Lung (tissue), 12 donors: ENCODE measurements around the gene YWHAB. TPM values are rescaled to one million over a fixed set of nuclear protein-coding genes. Genes with fewer than 3 reads are reported as not detected.

Experiments used
- ATAC-seq: fragments of 200-7000 bp; cut with Tn5 transposase; one replicate; pipeline ENCODE4 v1.9.1; 2020; ENCODE audit warnings: moderate number of reproducible peaks; ENCODE audit not compliant: insufficient read depth, low FRiP score
- DNase-seq, 3 donors: peaks; one replicate each; pipeline ENCODE4 v3.0.0-alpha.2; 2013 to 2017
- H3K27ac ChIP-seq, 2 donors: one replicate each; pipeline ENCODE4 v1.5.1; 2013; ENCODE audit warnings: mild to moderate bottlenecking in 2 of 2, moderate library complexity in 2 of 2, control low read depth in 1 of 2, inconsistent platforms in 1 of 2, low read depth in 1 of 2, low read length in 1 of 2
- H3K27me3 ChIP-seq, 3 donors: one replicate each; pipeline ENCODE4 v1.5.1; 2013; ENCODE audit warnings: low read length in 2 of 3; ENCODE audit not compliant: control insufficient read depth in 3 of 3, insufficient read depth in 3 of 3
- H3K36me3 ChIP-seq, 4 donors: one replicate each; pipeline ENCODE4 v1.5.1; 2013; ENCODE audit warnings: low read length in 4 of 4, mild to moderate bottlenecking in 1 of 4, moderate library complexity in 1 of 4; ENCODE audit not compliant: control insufficient read depth in 4 of 4, insufficient read depth in 4 of 4
- H3K4me1 ChIP-seq, 5 donors: one replicate each; pipeline ENCODE4 v1.5.1; 2013; ENCODE audit warnings: low read length in 5 of 5, mild to moderate bottlenecking in 2 of 5, moderate library complexity in 1 of 5; ENCODE audit not compliant: control insufficient read depth in 5 of 5, insufficient read depth in 5 of 5
- H3K4me3 ChIP-seq: one replicate; pipeline ENCODE4 v1.5.1; 2013; ENCODE audit warnings: mild to moderate bottlenecking, control low read depth, moderate library complexity
- H3K9ac ChIP-seq, 2 donors: one replicate each; pipeline ENCODE4 v1.5.1; 2013; ENCODE audit warnings: low read length in 2 of 2, control low read depth in 1 of 2; ENCODE audit not compliant: insufficient read depth in 1 of 2
- H3K9me3 ChIP-seq, 4 donors: one replicate each; pipeline ENCODE4 v1.5.1; 2013; ENCODE audit warnings: low read length in 3 of 4, mild to moderate bottlenecking in 1 of 4, moderate library complexity in 1 of 4; ENCODE audit not compliant: control insufficient read depth in 4 of 4, insufficient read depth in 3 of 4
- CTCF ChIP-seq: IDR thresholded peaks from 2 replicates; pipeline ENCODE4 v1.5.1; 2012; ENCODE audit warnings: mild to moderate bottlenecking; ENCODE audit errors: control extremely low read depth, extremely low read depth
- WGBS, 2 donors: extraction: QIAGEN DNeasy Blood & Tissue Kit; methylation state at CpG; one replicate each; pipeline ENCODE4 v1.1.7; 2013; 5-methylcytosine and 5-hydroxymethylcytosine counted together
- polyA plus RNA-seq, 2 donors: library from polyadenylated mRNA; stranded (reverse); fragments of 200-250 nt; gene quantifications; one replicate each; pipeline ENCODE4 v1.2.1, GENCODE V29; 2013
- total RNA-seq, 2 donors: library from RNA; depleted of rRNA in 1 of 2; stranded (reverse); fragments of >200 nt in 1 of 2; gene quantifications; one replicate each; pipeline ENCODE4 v1.2.1, GENCODE V29; 2014 to 2021
- donor health status: control.
- donor health status: control.
- donor health status: Bipolar disorder and iron deficiency.
- donor health status: healthy.
- donor health status: DM: yes; HTN: yes; CAD: no.

The YWHAB gene
- total and polyA plus RNA-seq, 4 donors: 69.0 to 186 (median 125) TPM

DNA sequence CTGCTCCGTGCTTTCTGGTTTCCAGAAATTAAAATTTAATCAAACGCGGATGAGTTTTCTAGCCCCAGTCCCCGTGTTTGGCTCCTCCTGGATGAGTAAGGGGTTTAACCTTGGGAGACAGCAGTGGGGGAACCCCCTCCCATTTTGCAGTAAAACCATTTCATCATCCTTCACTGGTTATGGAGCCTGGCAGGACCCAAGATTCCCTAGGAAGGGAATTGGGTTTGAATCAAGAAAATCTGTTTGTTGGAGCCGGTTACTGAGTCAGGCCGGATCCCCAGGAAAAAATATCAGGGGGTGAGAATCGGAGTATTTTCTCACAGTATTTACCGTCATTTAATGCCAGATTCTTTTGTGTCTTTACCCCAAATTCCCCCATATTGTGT lies 754 bp downstream of the YWHAB start:
- no peaks in the 10 kb centered on the region for H3K27me3 ChIP-seq
- DNase-seq (no peak), ATAC-seq (no peak)
- peak overlapping the region; percentile 97 for H3K4me3 ChIP-seq
- H3K27ac ChIP-seq: peak overlapping the region; percentile 99
- TF ChIP-seq CTCF: no peak
- peak overlapping the region; percentile 67 to 74 for H3K9ac ChIP-seq
- 0 to 1% methylated on average over 8 of the region's 8 CpGs for WGBS, 2 donors
- H3K36me3 ChIP-seq: no peaks in the 10 kb centered on the region
- H3K9me3 ChIP-seq: no peaks in the 10 kb centered on the region
- H3K4me1 ChIP-seq: peaks cover 4 to 31% (median 9%) of the 10 kb centered on the region in 5 donors

DNA sequence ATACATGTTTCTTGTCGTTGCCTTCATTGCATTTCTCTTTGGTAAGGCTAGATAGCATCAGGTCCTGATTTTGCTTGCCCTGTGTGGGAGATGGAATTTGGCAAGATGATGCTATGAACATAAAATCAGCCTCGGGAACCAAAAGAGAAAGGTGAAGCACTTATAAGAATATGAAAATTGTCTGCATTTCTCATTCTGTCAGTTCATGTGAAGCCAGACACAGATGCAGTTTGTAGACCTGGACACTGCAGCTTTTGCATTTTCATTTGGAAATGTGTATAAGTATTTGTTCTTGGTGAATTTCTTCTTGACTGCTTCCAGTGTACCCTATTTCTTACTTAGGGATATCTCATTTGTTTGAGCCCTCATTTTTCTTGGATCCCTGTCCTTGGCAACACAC lies 1.3 kb downstream of the YWHAB start:
- Histone ChIP-seq H3K9me3 (no peaks in the 10 kb centered on the region), H3K27ac (peak overlapping the region in 1 of 2 donors; percentile 99), H3K27me3 (no peaks in the 10 kb centered on the region), H3K4me1 (peaks cover 4 to 31% (median 9%) of the 10 kb centered on the region in 5 donors), H3K36me3 (no peaks in the 10 kb centered on the region), H3K4me3 (peak overlapping the region; percentile 97), H3K9ac (peak overlapping the region; percentile 67 to 74)
- 0 to 2% methylated on average over 2 of the region's 2 CpGs for WGBS, 2 donors
- no peak for ATAC-seq
- DNase-seq: no peak
- TF ChIP-seq CTCF: no peak

GRCh38 chr20:44887466-44887865 lies 2.0 kb downstream of the YWHAB start:
- no peak overlapping the region for H3K9ac ChIP-seq

More at GRCh38 chr20:44887466-44887865, 2.0 kb downstream of the YWHAB start:
- Histone ChIP-seq H3K36me3 (no peaks in the 10 kb centered on the region), H3K4me3 (no peak overlapping the region), H3K4me1 (peaks cover 4 to 31% (median 9%) of the 10 kb centered on the region in 5 donors), H3K27ac (no peak overlapping the region), H3K9me3 (no peaks in the 10 kb centered on the region), H3K27me3 (no peaks in the 10 kb centered on the region)
- TF ChIP-seq CTCF: no peak
- DNase-seq: no peak
- no peak for ATAC-seq
- 57 to 80% methylated on average over 4 of the region's 4 CpGs for WGBS, 2 donors
